Kidney (tissue), 14 donors: ENCODE data around the gene PLD5. TPM values are rescaled to one million over a fixed set of nuclear protein-coding genes. Genes with fewer than 3 reads are reported as not detected.
A peak's percentile ranks its signal among the peaks of the same experiment; 100 is the strongest.

Experiments used
- DNase-seq, 5 donors: peaks; one replicate each; pipeline ENCODE4 v3.0.0-alpha.2; 2013 to 2020
- FAIRE-seq: peaks from 2 replicates; lab custom pipeline; 2012; peaks lifted over from hg19 to GRCh38; lab: Jason Lieb, UNC
- H3K27ac ChIP-seq, 2 donors: one replicate each; pipeline ENCODE4 v1.7.0; 2013; ENCODE audit warnings: low read depth in 2 of 2, low read length in 2 of 2, inconsistent platforms in 1 of 2
- H3K27me3 ChIP-seq: one replicate; pipeline ENCODE4 v1.7.1; 2013; ENCODE audit warnings: low read length, inconsistent platforms; ENCODE audit not compliant: control insufficient read depth, insufficient read depth
- H3K36me3 ChIP-seq, 3 donors: one replicate each; pipeline versions ENCODE4 v1.7.0 to v1.7.1; 2013; ENCODE audit warnings: low read length in 3 of 3, control low read depth in 1 of 3, inconsistent platforms in 1 of 3; ENCODE audit not compliant: insufficient read depth in 3 of 3, control insufficient read depth in 2 of 3
- H3K4me1 ChIP-seq, 3 donors: one replicate each; pipeline versions ENCODE4 v1.7.0 to v1.7.1; 2013; ENCODE audit warnings: low read length in 3 of 3, inconsistent platforms in 1 of 3, low read depth in 1 of 3; ENCODE audit not compliant: control insufficient read depth in 2 of 3, insufficient read depth in 2 of 3
- H3K4me3 ChIP-seq, 3 donors: one replicate each; pipeline versions ENCODE4 v1.7.0 to v1.8.1; 2013; ENCODE audit warnings: low read length in 3 of 3, control low read depth in 1 of 3, inconsistent platforms in 1 of 3
- H3K9ac ChIP-seq, 3 donors: one replicate each; pipeline versions ENCODE4 v1.7.0 to v1.7.1; 2013; ENCODE audit warnings: low read length in 3 of 3, control low read depth in 1 of 3, inconsistent platforms in 1 of 3
- H3K9me3 ChIP-seq, 3 donors: one replicate each; pipeline versions ENCODE4 v1.7.0 to v1.7.1; 2013; ENCODE audit warnings: low read length in 3 of 3, control low read depth in 1 of 3, inconsistent platforms in 1 of 3; ENCODE audit not compliant: control insufficient read depth in 2 of 3, insufficient read depth in 1 of 3
- CTCF ChIP-seq: IDR thresholded peaks from 3 replicates; pipeline ENCODE4 v1.5.1; 2012; ENCODE audit warnings: mild to moderate bottlenecking, moderate library complexity, borderline replicate concordance; ENCODE audit not compliant: insufficient read depth; ENCODE audit errors: extremely low read depth
- intact Hi-C: fragments of 100-400 bp; cut with DNase I; formaldehyde crosslinking; loops from one replicate; pipeline ENCODE4 v1.11.1; 2022
- polyA plus RNA-seq: library from polyadenylated mRNA; stranded (reverse); fragments of 350-450 nt; fragmentation: Illumina TruSeq; extraction: RNeasy Lipid Tissue Mini Kit (QIAGEN cat#74804); gene quantifications from one replicate; pipeline ENCODE4 v1.2.3, GENCODE V29; 2014; ENCODE audit warnings: low read depth, low replicate concordance; ENCODE audit not compliant: insufficient read depth
- total RNA-seq: library from RNA; stranded (reverse); fragmentation: NEBNext Ultra II Directional; extraction: Animal tissue kit (Norgen Biotek cat#: 25700); gene quantifications from one replicate; pipeline ENCODE4 v1.2.1, GENCODE V29; 2021
- donor health status: control.
- donor health status: control.
- donor health status: control.
- donor health status: control.
- donor health status: control.
- donor health status: DM: yes; HTN: yes; CAD: no.
- donor health status: Normal renal cell carcinoma (clear cell type).

The PLD5 gene
- total and polyA plus RNA-seq, 2 donors from 2014 or later, result 0.24 to 0.47 TPM

- Histone ChIP-seq H3K9ac (no peak overlapping the region), H3K36me3 (no peaks in the 10 kb centered on the region), H3K9me3 (no peaks in the 10 kb centered on the region), H3K27me3 (no peaks in the 10 kb centered on the region), H3K4me3 (no peak overlapping the region), H3K4me1 (no peaks in the 10 kb centered on the region), H3K27ac (no peak overlapping the region)
- no peak for TF ChIP-seq CTCF
- no peak for DNase-seq
- intact Hi-C loops, result no loop called here
- no peak for FAIRE-seq
Observed at GRCh38 chr1:242162140-242162539, 362.4 kb downstream of the PLD5 start.

- intact Hi-C loops, result no loop called here
- no peak overlapping the region for H3K9ac ChIP-seq
- H3K27me3 ChIP-seq, result no peaks in the 10 kb centered on the region
- FAIRE-seq, result no peak
- H3K9me3 ChIP-seq, result peaks cover 0 to 6% (median 0%) of the 10 kb centered on the region in 3 donors
- no peaks in the 10 kb centered on the region for H3K36me3 ChIP-seq
- H3K4me1 ChIP-seq, result peaks cover 0 to 2% (median 0%) of the 10 kb centered on the region in 3 donors
- peak in 1 of 5 donors; percentile 7 for DNase-seq
- peak overlapping the region in 1 of 3 donors; percentile 12 for H3K4me3 ChIP-seq
- no peak for TF ChIP-seq CTCF
- no peak overlapping the region for H3K27ac ChIP-seq
Observed at GRCh38 chr1:242147096-242147976, 377.2 kb downstream of the PLD5 start.

GRCh38 chr1:242146652-242147051 is 377.8 kb downstream of the PLD5 start:
- no peak for TF ChIP-seq CTCF
- Histone ChIP-seq H3K9me3 (peaks cover 0 to 6% (median 0%) of the 10 kb centered on the region in 3 donors), H3K27ac (no peak overlapping the region), H3K27me3 (no peaks in the 10 kb centered on the region), H3K4me1 (peaks cover 0 to 2% (median 0%) of the 10 kb centered on the region in 3 donors), H3K4me3 (peak overlapping the region in 1 of 3 donors; percentile 12), H3K9ac (no peak overlapping the region), H3K36me3 (no peaks in the 10 kb centered on the region)
- DNase-seq (no peak), FAIRE-seq (no peak)
- intact Hi-C loops, result no loop called here
